ENCODE data around the gene LHPP.
"Not testable (repeated sequence)": the region's sequence is repeated elsewhere in the genome, so short reads cannot be mapped to it uniquely, and the experiment has no call there.

The LHPP gene

GRCh38 chr10:124461642-124462347 is at the start of gene LHPP:
LHPP (plus strand) TSS chr10:124461823; CDS start chr10:124461863, 40 bp downstream.
- peak; percentile 86 for DNase-seq

- DNase-seq = no peak
Measured at GRCh38 chr10:124414076-124414475, 47.5 kb upstream of the LHPP start.

GRCh38 chr10:124415210-124415609 is 46.4 kb upstream of the LHPP start:
- no peak for DNase-seq

GRCh38 chr10:124416733-124417132 is 44.9 kb upstream of the LHPP start:
- DNase-seq = no peak

GRCh38 chr10:124417895-124418725 is 43.5 kb upstream of the LHPP start:
- DNase-seq = peak; percentile 36

- peak; percentile 99 for DNase-seq
Measured at GRCh38 chr10:124418726-124419501, 42.7 kb upstream of the LHPP start, which contains the start of gene OAT. OAT (minus strand) TSS chr10:124418923; CDS start chr10:124412171, 6,752 bp downstream.

GRCh38 chr10:124419635-124420034 is 42.0 kb upstream of the LHPP start:
- no peak for DNase-seq

GRCh38 chr10:124420254-124420653 is 41.4 kb upstream of the LHPP start:
- DNase-seq = no peak

GRCh38 chr10:124422742-124423141 is 38.9 kb upstream of the LHPP start:
- no peak for DNase-seq

GRCh38 chr10:124423813-124424212 is 37.8 kb upstream of the LHPP start:
- no peak for DNase-seq

- DNase-seq = no peak
Measured at GRCh38 chr10:124425227-124425962, 36.2 kb upstream of the LHPP start.

GRCh38 chr10:124428207-124428777 is 33.3 kb upstream of the LHPP start:
- no peak for DNase-seq

- no peak for DNase-seq
Measured at GRCh38 chr10:124429576-124429975, 32.0 kb upstream of the LHPP start.

GRCh38 chr10:124430077-124430476 is 31.5 kb upstream of the LHPP start:
- DNase-seq = no peak

GRCh38 chr10:124433461-124433860 is 28.2 kb upstream of the LHPP start:
- DNase-seq = no peak

- DNase-seq = not testable (repeated sequence)
Measured at GRCh38 chr10:124435683-124436082, 25.9 kb upstream of the LHPP start.

GRCh38 chr10:124436191-124436638 is 25.4 kb upstream of the LHPP start:
- no peak for DNase-seq

- not testable (repeated sequence) for DNase-seq
Measured at GRCh38 chr10:124441694-124442093, 19.9 kb upstream of the LHPP start.

- no peak for DNase-seq
Measured at GRCh38 chr10:124446830-124447750, 14.5 kb upstream of the LHPP start.

GRCh38 chr10:124447751-124448466 is 13.7 kb upstream of the LHPP start:
- DNase-seq = no peak

All from NCI-H1436 (cell line).